K562 (cell line): ENCODE results near the gene AKT1. TPM values are rescaled to one million over a fixed set of nuclear protein-coding genes. Genes with fewer than 3 reads are reported as not detected.
A peak's percentile ranks its signal among the peaks of the same experiment; 100 is the strongest.

Source experiments
- BCOR ChIP-seq: fragments of 450-650 bp; IDR thresholded peaks from 2 replicates; pipeline ENCODE4 v1.6.1; 2016
- BHLHE40 ChIP-seq: IDR thresholded peaks from 2 replicates; pipeline ENCODE4 v1.6.1; 2011; ENCODE audit warnings: low read length, improper control_type of control experiment
- CREB1 ChIP-seq, 2 experiments: sonication (generic) in 1 of 2; formaldehyde crosslinking in 1 of 2; IDR thresholded peaks; 2 replicates each; pipeline versions ENCODE4 v1.6.1 to v1.8.0; 2012 to 2022; ENCODE audit warnings: inconsistent platforms in 1 of 2, mild to moderate bottlenecking in 1 of 2, missing genetic modification reagents in 1 of 2, moderate library complexity in 1 of 2
- HMGN3 ChIP-seq: IDR thresholded peaks from 2 replicates; pipeline ENCODE4 v1.6.1; 2011; ENCODE audit warnings: borderline replicate concordance, low read depth, mild to moderate bottlenecking, mixed read lengths, low read length; ENCODE audit not compliant: insufficient read length; ENCODE audit errors: extremely low read depth
- MECOM ChIP-seq: fragments of 250-450 bp; sonication (Bioruptor Pico); IDR thresholded peaks from 2 replicates; pipeline ENCODE4 v1.8.0; 2022; ENCODE audit warnings: inconsistent platforms
- NELFE ChIP-seq: IDR thresholded peaks from 2 replicates; pipeline ENCODE4 v1.6.1; 2011; ENCODE audit warnings: mild to moderate bottlenecking; ENCODE audit not compliant: insufficient read depth, insufficient read length
- POLR2A ChIP-seq: fragments of 450-650 bp; conservative IDR thresholded peaks from 2 replicates; pipeline ENCODE4 v1.6.1; 2016
- POLR2H ChIP-seq: IDR thresholded peaks from 2 replicates; pipeline ENCODE4 v1.6.1; 2016; ENCODE audit warnings: missing genetic modification characterization, low read depth, mild to moderate bottlenecking, control low read depth, missing compliant biosample characterization, moderate library complexity
- PTBP1 ChIP-seq: fragments of 200-400 bp; formaldehyde crosslinking; IDR thresholded peaks from 2 replicates; pipeline ENCODE4 v1.6.1; 2017; ENCODE audit warnings: low read depth, low read length
- ZC3H11A ChIP-seq: IDR thresholded peaks from 2 replicates; pipeline ENCODE4 v1.6.1; 2012; ENCODE audit warnings: low read depth, low read length, improper control_type of control experiment
- ZEB2 ChIP-seq: fragments of 450-650 bp; IDR thresholded peaks from 2 replicates; pipeline ENCODE4 v1.6.1; 2016
- polyA plus RNA-seq, 8 experiments: library from polyadenylated mRNA; depleted of rRNA in 4 of 8; stranded (reverse) in 5 of 8; unstranded in 3 of 8; fragments of >200 nt; fragmentation: Nextera tagmentation in 2 of 8; fragmentation: Illumina TruSeq in 1 of 8; extraction: Ambion mirVana in 2 of 8; extraction: Trizol in 1 of 8; gene quantifications; 2 replicates each; pipeline versions ENCODE4 v1.2.1 to v1.2.3, GENCODE V29; 2011 to 2014; ENCODE audit warnings: inconsistent platforms in 1 of 8, missing spikeins in 1 of 8
- total RNA-seq, 7 experiments: library from RNA; depleted of rRNA in 6 of 7; stranded (reverse); fragments of >200 nt in 6 of 7; fragmentation: Illumina TruSeq in 2 of 7; extraction: Trizol in 2 of 7; gene quantifications; 2 replicates each; pipeline versions ENCODE4 v1.2.1 to v1.2.3, GENCODE V29; 2011 to 2021; ENCODE audit warnings: low replicate concordance in 1 of 7
- TF ChIP-seq, protein P1 (sequence below): fragments of 200-600 bp; sonication (generic); IDR thresholded peaks from one replicate; pipeline ENCODE4 v1.6.1; 2012; ENCODE audit warnings: mild to moderate bottlenecking, low read depth, low read length, inconsistent platforms
- TF ChIP-seq, protein P2 (sequence below), 2 experiments: fragments of 150-350 bp in 1 of 2; IDR thresholded peaks; 2 replicates each; pipeline ENCODE4 v1.6.1; 2012 to 2016; ENCODE audit warnings: low read depth in 2 of 2, low read length in 2 of 2, mild to moderate bottlenecking in 1 of 2, moderate library complexity in 1 of 2
- TF ChIP-seq, protein P3 (sequence below): fragments of 450-650 bp; formaldehyde crosslinking; IDR thresholded peaks from 2 replicates; pipeline ENCODE4 v1.4.0; 2022; ENCODE audit warnings: missing genetic modification characterization

AKT1 gene
- total and polyA plus RNA-seq, 9 of the 15 experiments (the other 6 are each of a cell fraction or from before 2014, with no cell fraction given), result 0.49 to 132 (median 75.1) TPM

GRCh38 chr14:104752423-104752734 is 43.2 kb downstream of the AKT1 start (continued):
- TF ChIP-seq, protein P1, sequence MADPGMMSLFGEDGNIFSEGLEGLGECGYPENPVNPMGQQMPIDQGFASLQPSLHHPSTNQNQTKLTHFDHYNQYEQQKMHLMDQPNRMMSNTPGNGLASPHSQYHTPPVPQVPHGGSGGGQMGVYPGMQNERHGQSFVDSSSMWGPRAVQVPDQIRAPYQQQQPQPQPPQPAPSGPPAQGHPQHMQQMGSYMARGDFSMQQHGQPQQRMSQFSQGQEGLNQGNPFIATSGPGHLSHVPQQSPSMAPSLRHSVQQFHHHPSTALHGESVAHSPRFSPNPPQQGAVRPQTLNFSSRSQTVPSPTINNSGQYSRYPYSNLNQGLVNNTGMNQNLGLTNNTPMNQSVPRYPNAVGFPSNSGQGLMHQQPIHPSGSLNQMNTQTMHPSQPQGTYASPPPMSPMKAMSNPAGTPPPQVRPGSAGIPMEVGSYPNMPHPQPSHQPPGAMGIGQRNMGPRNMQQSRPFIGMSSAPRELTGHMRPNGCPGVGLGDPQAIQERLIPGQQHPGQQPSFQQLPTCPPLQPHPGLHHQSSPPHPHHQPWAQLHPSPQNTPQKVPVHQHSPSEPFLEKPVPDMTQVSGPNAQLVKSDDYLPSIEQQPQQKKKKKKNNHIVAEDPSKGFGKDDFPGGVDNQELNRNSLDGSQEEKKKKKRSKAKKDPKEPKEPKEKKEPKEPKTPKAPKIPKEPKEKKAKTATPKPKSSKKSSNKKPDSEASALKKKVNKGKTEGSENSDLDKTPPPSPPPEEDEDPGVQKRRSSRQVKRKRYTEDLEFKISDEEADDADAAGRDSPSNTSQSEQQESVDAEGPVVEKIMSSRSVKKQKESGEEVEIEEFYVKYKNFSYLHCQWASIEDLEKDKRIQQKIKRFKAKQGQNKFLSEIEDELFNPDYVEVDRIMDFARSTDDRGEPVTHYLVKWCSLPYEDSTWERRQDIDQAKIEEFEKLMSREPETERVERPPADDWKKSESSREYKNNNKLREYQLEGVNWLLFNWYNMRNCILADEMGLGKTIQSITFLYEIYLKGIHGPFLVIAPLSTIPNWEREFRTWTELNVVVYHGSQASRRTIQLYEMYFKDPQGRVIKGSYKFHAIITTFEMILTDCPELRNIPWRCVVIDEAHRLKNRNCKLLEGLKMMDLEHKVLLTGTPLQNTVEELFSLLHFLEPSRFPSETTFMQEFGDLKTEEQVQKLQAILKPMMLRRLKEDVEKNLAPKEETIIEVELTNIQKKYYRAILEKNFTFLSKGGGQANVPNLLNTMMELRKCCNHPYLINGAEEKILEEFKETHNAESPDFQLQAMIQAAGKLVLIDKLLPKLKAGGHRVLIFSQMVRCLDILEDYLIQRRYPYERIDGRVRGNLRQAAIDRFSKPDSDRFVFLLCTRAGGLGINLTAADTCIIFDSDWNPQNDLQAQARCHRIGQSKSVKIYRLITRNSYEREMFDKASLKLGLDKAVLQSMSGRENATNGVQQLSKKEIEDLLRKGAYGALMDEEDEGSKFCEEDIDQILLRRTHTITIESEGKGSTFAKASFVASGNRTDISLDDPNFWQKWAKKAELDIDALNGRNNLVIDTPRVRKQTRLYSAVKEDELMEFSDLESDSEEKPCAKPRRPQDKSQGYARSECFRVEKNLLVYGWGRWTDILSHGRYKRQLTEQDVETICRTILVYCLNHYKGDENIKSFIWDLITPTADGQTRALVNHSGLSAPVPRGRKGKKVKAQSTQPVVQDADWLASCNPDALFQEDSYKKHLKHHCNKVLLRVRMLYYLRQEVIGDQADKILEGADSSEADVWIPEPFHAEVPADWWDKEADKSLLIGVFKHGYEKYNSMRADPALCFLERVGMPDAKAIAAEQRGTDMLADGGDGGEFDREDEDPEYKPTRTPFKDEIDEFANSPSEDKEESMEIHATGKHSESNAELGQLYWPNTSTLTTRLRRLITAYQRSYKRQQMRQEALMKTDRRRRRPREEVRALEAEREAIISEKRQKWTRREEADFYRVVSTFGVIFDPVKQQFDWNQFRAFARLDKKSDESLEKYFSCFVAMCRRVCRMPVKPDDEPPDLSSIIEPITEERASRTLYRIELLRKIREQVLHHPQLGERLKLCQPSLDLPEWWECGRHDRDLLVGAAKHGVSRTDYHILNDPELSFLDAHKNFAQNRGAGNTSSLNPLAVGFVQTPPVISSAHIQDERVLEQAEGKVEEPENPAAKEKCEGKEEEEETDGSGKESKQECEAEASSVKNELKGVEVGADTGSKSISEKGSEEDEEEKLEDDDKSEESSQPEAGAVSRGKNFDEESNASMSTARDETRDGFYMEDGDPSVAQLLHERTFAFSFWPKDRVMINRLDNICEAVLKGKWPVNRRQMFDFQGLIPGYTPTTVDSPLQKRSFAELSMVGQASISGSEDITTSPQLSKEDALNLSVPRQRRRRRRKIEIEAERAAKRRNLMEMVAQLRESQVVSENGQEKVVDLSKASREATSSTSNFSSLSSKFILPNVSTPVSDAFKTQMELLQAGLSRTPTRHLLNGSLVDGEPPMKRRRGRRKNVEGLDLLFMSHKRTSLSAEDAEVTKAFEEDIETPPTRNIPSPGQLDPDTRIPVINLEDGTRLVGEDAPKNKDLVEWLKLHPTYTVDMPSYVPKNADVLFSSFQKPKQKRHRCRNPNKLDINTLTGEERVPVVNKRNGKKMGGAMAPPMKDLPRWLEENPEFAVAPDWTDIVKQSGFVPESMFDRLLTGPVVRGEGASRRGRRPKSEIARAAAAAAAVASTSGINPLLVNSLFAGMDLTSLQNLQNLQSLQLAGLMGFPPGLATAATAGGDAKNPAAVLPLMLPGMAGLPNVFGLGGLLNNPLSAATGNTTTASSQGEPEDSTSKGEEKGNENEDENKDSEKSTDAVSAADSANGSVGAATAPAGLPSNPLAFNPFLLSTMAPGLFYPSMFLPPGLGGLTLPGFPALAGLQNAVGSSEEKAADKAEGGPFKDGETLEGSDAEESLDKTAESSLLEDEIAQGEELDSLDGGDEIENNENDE, result no peak
- TF ChIP-seq POLR2H (peak; percentile 63; the same call in 1 of the 2 replicates), ZC3H11A (no peak), PTBP1 (no peak), BHLHE40 (no peak), CREB1 (IDR thresholded peaks at IDR 0.05) (no peak), CREB1 (CRISPR knock-in tag; IDR thresholded peaks at IDR 0.05) (no peak), HMGN3 (peak; percentile 40), MECOM (0 out of 2 replicates have a peak, but pooled peaks have one; percentile 29), POLR2A (peak; percentile 70), ZEB2 (no peak), NELFE (no peak), BCOR (0 out of 2 replicates have a peak, but pooled peaks have one; percentile 13)
- TF ChIP-seq, protein P2, sequence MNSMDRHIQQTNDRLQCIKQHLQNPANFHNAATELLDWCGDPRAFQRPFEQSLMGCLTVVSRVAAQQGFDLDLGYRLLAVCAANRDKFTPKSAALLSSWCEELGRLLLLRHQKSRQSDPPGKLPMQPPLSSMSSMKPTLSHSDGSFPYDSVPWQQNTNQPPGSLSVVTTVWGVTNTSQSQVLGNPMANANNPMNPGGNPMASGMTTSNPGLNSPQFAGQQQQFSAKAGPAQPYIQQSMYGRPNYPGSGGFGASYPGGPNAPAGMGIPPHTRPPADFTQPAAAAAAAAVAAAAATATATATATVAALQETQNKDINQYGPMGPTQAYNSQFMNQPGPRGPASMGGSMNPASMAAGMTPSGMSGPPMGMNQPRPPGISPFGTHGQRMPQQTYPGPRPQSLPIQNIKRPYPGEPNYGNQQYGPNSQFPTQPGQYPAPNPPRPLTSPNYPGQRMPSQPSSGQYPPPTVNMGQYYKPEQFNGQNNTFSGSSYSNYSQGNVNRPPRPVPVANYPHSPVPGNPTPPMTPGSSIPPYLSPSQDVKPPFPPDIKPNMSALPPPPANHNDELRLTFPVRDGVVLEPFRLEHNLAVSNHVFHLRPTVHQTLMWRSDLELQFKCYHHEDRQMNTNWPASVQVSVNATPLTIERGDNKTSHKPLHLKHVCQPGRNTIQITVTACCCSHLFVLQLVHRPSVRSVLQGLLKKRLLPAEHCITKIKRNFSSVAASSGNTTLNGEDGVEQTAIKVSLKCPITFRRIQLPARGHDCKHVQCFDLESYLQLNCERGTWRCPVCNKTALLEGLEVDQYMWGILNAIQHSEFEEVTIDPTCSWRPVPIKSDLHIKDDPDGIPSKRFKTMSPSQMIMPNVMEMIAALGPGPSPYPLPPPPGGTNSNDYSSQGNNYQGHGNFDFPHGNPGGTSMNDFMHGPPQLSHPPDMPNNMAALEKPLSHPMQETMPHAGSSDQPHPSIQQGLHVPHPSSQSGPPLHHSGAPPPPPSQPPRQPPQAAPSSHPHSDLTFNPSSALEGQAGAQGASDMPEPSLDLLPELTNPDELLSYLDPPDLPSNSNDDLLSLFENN (IDR thresholded peaks at IDR 0.05; ENCODE audit: low read depth in 2 of 2, low read length in 2 of 2), result no peak
- TF ChIP-seq, protein P3, sequence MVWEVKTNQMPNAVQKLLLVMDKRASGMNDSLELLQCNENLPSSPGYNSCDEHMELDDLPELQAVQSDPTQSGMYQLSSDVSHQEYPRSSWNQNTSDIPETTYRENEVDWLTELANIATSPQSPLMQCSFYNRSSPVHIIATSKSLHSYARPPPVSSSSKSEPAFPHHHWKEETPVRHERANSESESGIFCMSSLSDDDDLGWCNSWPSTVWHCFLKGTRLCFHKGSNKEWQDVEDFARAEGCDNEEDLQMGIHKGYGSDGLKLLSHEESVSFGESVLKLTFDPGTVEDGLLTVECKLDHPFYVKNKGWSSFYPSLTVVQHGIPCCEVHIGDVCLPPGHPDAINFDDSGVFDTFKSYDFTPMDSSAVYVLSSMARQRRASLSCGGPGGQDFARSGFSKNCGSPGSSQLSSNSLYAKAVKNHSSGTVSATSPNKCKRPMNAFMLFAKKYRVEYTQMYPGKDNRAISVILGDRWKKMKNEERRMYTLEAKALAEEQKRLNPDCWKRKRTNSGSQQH (CRISPR knock-in tag), result no peak
